Measurements from ENCODE around the gene ATAD3A.
"Not testable (repeated sequence)": the region's sequence is repeated elsewhere in the genome, so short reads cannot be mapped to it uniquely, and the experiment has no call there.

The ATAD3A gene

GRCh38 chr1:1531947-1532346 lies 20.0 kb downstream of the ATAD3A start:
- Histone ChIP-seq H3K79me2 (ENCODE audit: insufficient read depth, low read length) (no peaks in the 10 kb centered on the region), H3K4me3 (ENCODE audit: insufficient read depth, low read length, poor library complexity, severe bottlenecking) (no peak overlapping the region), H4K20me1 (ENCODE audit: low read depth, low read length) (no peaks in the 10 kb centered on the region), H3K9me2 (replicated peaks; ENCODE audit: insufficient read depth, low read length) (no peaks in the 10 kb centered on the region), H3K36me3 (ENCODE audit: low read length) (no peaks in the 10 kb centered on the region), H3K9ac (ENCODE audit: low read length) (no peak overlapping the region), H3K9me3 (ENCODE audit: insufficient read depth, low read length) (no peaks in the 10 kb centered on the region), H3F3A (ENCODE audit: insufficient read depth) (no peaks in the 10 kb centered on the region; the same call in 1 of the 2 replicates), H3K4me2 (ENCODE audit: low read depth, low read length, poor library complexity, severe bottlenecking) (no peak overlapping the region), H3K27me3 (ENCODE audit: low read length) (no peaks in the 10 kb centered on the region), H2AFZ (ENCODE audit: low read depth, low read length, severe bottlenecking) (no peak overlapping the region), H3K27ac (ENCODE audit: low read depth, low read length) (no peak overlapping the region)
- TF ChIP-seq EZH2phosphoT487 (conservative IDR thresholded peaks at IDR 0.05; ENCODE audit: low read length) (no peak), CTCF (IDR thresholded peaks at IDR 0.05; ENCODE audit: insufficient read depth, low read length, poor library complexity, severe bottlenecking) (no peak)

GRCh38 chr1:1533176-1533893 lies 21.4 kb downstream of the ATAD3A start:
- H3K27me3 ChIP-seq (ENCODE audit: low read length); H3K36me3 ChIP-seq (ENCODE audit: low read length); H3K9ac ChIP-seq (ENCODE audit: low read length); H4K20me1 ChIP-seq (ENCODE audit: low read depth, low read length); H3K27ac ChIP-seq (ENCODE audit: low read depth, low read length); H3K79me2 ChIP-seq (ENCODE audit: insufficient read depth, low read length); H3K9me3 ChIP-seq (ENCODE audit: insufficient read depth, low read length); H3K4me3 ChIP-seq (ENCODE audit: insufficient read depth, low read length, poor library complexity, severe bottlenecking); H3K9me2 ChIP-seq (replicated peaks; ENCODE audit: insufficient read depth, low read length); H2AFZ ChIP-seq (ENCODE audit: low read depth, low read length, severe bottlenecking); H3F3A ChIP-seq (ENCODE audit: insufficient read depth); H3K4me2 ChIP-seq (ENCODE audit: low read depth, low read length, poor library complexity, severe bottlenecking): not testable (repeated sequence)

- H2AFZ ChIP-seq (ENCODE audit: low read depth, low read length, severe bottlenecking); H3K79me2 ChIP-seq (ENCODE audit: insufficient read depth, low read length); H4K20me1 ChIP-seq (ENCODE audit: low read depth, low read length); H3K9ac ChIP-seq (ENCODE audit: low read length); H3K27me3 ChIP-seq (ENCODE audit: low read length); H3F3A ChIP-seq (ENCODE audit: insufficient read depth); H3K9me3 ChIP-seq (ENCODE audit: insufficient read depth, low read length); H3K36me3 ChIP-seq (ENCODE audit: low read length); H3K9me2 ChIP-seq (replicated peaks; ENCODE audit: insufficient read depth, low read length); H3K27ac ChIP-seq (ENCODE audit: low read depth, low read length); H3K4me2 ChIP-seq (ENCODE audit: low read depth, low read length, poor library complexity, severe bottlenecking); H3K4me3 ChIP-seq (ENCODE audit: insufficient read depth, low read length, poor library complexity, severe bottlenecking): not testable (repeated sequence)
These were observed 21.9 kb downstream of the ATAD3A start for GRCh38 chr1:1533894-1534291.

- Histone ChIP-seq H3K27me3 (ENCODE audit: low read length) (no peaks in the 10 kb centered on the region), H3K4me3 (ENCODE audit: insufficient read depth, low read length, poor library complexity, severe bottlenecking) (no peak overlapping the region), H3K9ac (ENCODE audit: low read length) (no peak overlapping the region), H3K9me3 (ENCODE audit: insufficient read depth, low read length) (no peaks in the 10 kb centered on the region), H3K36me3 (ENCODE audit: low read length) (no peaks in the 10 kb centered on the region), H2AFZ (ENCODE audit: low read depth, low read length, severe bottlenecking) (no peak overlapping the region), H3K79me2 (ENCODE audit: insufficient read depth, low read length) (no peaks in the 10 kb centered on the region), H4K20me1 (ENCODE audit: low read depth, low read length) (no peaks in the 10 kb centered on the region; the same call in 1 of the 2 replicates), H3K4me2 (ENCODE audit: low read depth, low read length, poor library complexity, severe bottlenecking) (no peak overlapping the region), H3K27ac (ENCODE audit: low read depth, low read length) (no peak overlapping the region), H3F3A (ENCODE audit: insufficient read depth) (no peaks in the 10 kb centered on the region; the same call in 1 of the 2 replicates), H3K9me2 (replicated peaks; ENCODE audit: insufficient read depth, low read length) (no peaks in the 10 kb centered on the region)
- TF ChIP-seq CTCF (IDR thresholded peaks at IDR 0.05; ENCODE audit: insufficient read depth, low read length, poor library complexity, severe bottlenecking) = no peak
- TF ChIP-seq EZH2phosphoT487 (conservative IDR thresholded peaks at IDR 0.05; ENCODE audit: low read length) = no peak
These were observed 22.6 kb downstream of the ATAD3A start for GRCh38 chr1:1534401-1535154.

All from SU-DHL-6 (cell line).